M059J (cell line): ENCODE results near the gene PTH1R. TPM values are rescaled to one million over a fixed set of nuclear protein-coding genes. Genes with fewer than 3 reads are reported as not detected.

Experiments used
- DNase-seq: peaks from one replicate; pipeline ENCODE4 v3.0.0-alpha.2; 2012; ENCODE audit warnings: low read depth
- total RNA-seq: library from RNA; depleted of rRNA; stranded (reverse); fragments of >200 nt; shearing (Covaris generic); gene quantifications from 2 replicates; pipeline ENCODE4 v1.2.3, GENCODE V29; 2014; rRNA removed

The PTH1R gene
- total RNA-seq: 0.49 and 1.4 TPM in 2 replicates

DNA sequence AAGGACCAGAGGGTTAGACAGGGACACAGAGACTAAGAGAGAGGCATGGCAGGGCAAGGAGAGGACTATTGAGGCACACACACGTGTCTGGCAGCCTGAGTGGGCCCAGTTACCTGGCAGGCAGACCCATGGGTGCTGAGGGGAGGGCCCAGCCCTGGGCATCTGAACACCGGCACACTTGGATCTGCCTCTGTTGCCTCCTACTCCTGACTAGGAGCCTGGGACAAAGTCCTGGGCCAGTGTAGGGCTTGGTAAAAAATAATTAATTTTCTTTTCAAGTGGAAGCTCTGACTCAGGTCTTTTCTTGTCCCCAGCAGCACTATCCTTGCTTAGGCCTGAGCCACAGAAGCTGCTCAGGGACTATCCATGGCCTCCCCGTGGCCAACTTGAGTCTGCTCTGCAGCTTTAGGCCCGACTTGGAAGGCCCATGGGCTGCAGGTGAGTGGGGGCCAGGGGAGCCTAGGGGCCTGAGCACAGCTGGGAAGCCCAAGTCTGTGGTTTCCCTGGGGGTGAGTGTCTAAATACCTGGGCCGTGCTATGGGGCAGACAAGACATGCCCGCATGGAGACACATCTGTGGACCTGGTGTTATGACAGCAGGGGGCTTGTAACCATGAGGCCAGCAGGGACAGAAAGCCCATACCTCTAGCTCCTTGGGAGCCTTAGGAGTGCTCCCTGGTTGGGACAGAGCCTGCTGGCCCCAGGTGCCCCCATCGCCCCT is at the start of gene PTH1R:
TSS of gene PTH1R (plus strand) at position 316 of the 720 bp plus-strand sequence. CDS start 5,839 bp downstream, outside the sequence.
- DNase-seq: no peak

- DNase-seq: no peak
Observed at GRCh38 chr3:46829699-46830208, 47.8 kb upstream of the PTH1R start.

DNA sequence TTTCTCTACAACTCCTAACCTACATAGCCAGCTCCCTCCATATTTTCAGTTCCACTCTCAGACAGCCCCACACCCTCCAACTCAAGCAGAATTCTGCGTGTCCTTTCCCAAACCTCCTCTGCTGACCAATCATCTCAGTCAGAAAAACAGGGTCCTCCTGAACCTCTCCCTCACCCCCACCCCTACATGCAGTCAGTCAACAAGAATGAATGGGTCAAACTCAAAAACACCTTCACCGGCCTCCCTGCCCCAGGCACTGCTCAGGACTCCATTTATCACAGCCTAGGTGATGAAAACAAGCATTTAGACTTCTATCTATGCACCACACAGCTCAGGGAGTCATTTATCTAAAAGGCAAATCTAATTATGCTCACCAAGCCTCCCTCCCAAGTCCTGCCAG is 46.7 kb upstream of the PTH1R start:
- DNase-seq: no peak

DNA sequence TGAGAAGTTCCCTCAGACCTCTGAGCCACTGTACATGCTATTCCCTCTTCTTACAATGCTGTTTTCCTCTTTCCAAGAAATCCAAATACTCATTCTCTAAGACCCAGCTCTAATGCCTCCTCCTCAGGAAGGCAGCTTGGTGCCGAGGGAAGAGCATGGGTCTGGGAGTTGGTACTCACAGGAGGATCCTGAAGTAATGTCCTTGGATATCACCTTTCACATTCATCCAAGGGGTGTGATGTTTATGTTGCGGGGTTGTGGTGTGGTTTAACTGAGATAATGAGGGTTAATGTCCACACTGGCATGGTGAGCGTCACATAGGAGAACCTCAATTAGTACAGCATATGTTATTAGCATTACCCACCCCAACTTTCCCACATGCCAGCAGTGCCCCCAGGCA is 46.2 kb upstream of the PTH1R start:
- no peak for DNase-seq

- DNase-seq: no peak
Observed at GRCh38 chr3:46831841-46832240, 45.7 kb upstream of the PTH1R start.

GRCh38 chr3:46833346-46834300 is 43.9 kb upstream of the PTH1R start:
- DNase-seq: no peak

- DNase-seq: no peak
Observed at GRCh38 chr3:46835054-46835453, 42.5 kb upstream of the PTH1R start.

DNA sequence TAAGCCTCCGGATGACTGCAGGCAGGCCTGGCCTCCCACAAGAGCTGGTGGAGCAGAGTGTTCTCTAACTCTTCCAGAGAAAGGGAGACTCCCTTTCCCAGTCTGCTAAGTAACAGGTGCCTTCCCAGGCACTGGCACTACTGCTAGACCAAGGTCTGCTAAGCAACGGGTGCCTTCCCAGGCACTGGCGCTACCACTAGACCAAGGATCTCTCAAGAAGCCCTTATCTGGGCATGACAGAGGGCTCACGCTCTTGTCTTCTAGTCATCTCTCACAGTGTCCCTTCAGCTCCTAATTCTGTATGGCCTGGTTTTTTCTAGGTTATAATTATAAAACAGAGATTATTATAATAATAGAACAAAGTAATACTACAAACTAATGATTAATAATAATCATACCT is 42.0 kb upstream of the PTH1R start:
- no peak for DNase-seq

DNA sequence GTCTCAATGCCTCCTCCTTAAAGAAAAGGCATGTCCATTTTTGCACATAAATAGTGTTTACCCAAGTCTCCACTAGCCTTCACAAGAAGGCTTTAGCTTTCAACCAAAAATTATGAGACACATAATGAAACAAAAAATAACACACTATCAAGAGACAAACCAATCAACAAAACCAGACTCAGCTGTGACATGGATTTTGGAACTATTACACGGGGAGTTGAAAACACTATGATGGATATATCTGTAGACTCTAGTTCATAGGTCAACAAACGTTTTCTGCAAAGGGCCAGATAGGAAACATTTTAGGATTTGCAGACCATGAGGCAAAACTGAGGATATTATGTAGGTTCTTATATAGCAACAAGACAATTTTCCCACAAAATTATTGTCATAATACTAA is 39.2 kb upstream of the PTH1R start:
- DNase-seq: no peak

DNA sequence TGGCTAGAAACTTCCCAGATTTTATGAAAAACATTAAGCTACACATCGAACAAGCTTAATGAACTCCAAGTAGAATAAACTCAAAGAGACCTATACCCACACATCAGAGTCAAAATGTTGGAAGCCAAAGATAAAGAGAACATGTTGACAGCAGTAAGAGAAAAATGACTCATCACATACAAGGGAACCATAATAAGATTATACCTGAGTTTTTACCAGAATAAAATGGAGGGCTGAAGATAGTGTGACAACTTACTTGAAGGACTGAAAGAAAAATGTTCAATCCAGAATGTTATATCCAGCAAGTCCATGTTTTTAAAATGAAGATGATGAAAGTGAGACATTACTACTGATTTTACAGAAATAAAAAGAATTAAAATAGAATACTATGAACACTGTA is 37.0 kb upstream of the PTH1R start:
- DNase-seq: no peak

DNA sequence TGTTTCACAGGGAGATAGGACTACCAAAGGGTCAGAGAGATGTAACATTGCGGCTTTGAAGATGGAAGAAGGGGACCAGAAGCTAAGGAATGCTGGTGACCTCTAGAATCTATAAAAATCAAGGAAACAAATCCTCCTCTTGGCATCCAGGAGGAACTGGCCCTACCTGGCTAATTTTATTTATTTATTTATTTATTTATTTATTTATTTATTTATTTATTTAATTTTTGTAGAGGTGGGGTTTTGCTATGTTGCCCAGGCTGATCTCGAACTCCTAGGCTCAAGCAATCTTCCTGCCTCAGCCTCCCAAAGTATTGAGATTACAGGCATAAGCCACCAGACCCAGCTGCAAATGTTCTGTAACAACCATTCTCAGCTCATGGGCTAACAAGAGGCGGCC is 34.0 kb upstream of the PTH1R start:
- no peak for DNase-seq

- DNase-seq: no peak
Observed at GRCh38 chr3:46844397-46844796, 33.1 kb upstream of the PTH1R start.

DNA sequence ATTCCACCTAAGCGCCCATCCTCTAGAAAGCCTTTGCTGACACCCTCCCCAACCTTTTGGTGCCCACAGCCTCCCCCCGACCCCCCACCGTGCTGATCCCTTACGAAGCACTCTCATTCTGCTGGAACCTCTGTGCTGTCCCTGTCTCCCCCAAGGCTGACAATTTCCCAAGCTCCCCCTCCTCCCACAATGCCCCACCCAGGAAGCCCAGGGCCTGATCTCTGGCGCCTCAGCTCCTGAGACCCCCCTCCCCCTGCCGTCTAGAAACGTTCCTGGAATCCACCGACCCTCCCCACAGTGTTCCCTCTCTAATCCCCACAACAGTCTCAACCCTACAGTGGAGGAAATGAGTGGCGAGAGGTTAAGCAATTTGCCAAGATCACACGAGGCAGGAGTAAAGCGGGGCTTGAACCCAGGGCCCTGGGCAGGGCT is 32.6 kb upstream of the PTH1R start:
- no peak for DNase-seq

DNA sequence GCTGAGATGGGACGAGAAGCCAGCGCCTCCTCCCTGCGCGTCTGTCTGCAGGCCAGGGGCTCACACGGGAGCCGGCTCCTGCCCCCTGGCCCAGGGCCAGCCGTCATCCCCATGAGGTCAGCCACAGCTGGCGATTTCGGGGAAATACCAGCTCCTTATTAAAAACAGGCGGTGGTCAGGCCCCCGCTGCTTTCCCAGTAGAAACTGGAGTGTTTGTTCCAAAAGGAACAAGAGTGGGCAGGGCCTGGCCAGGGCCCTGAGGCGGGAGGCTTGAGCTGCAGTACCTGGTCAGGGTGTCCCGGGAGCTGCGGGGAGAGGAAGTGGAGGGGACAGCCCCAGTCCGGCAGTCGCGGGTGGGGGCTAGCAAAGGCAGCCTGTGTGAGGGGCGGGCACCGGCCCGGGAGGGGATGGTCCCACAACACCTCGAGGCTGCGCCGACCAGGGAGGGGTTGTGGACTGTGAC is 32.1 kb upstream of the PTH1R start:
- DNase-seq: peak; percentile 59

GRCh38 chr3:46845860-46846623 is 31.5 kb upstream of the PTH1R start:
- DNase-seq: peak; percentile 57

- no peak for DNase-seq
Observed at GRCh38 chr3:46846624-46847542, 30.6 kb upstream of the PTH1R start.

GRCh38 chr3:46847744-46848143 is 29.8 kb upstream of the PTH1R start:
- no peak for DNase-seq

DNA sequence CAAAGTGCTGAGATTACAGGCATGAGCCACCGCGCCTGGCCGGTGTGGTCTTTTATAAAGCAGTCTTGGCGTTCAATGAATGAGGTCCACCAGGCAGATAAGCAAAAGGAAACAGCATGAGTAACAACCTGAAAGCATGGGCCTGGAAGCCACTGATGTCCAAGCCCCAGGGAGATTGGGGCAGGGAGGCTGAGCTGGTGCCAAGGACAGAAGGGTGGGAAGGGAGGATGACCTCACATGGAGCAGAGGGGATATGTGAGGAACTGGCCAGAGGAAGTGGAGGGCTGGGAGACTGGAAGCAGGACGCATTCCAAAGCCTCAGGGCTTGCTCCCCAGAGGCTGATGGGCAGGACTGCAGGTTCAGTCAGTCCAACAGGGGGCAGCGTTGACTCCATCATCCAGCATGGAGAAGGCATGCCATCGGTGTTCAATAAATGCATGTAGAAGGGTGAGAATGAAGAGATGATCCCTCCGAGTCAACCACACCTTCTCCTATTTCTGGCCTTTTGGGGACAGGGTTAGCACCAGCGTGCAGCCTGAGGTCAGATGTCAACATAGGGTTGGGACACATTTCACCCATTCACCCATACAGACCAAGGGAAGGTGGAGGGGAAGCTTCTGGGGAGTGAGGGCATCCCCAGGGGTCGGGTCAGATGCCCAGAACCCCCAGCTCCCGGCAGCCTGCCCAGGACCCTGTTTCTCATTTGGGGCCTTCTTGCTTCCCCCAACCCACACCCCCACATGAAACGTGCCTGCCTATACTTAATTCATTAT is 29.1 kb upstream of the PTH1R start:
- peak; percentile 70 for DNase-seq

GRCh38 chr3:46849045-46849631 is 28.4 kb upstream of the PTH1R start:
- no peak for DNase-seq
